Stimulated activated CD4-positive, alpha-beta T cell treated with anti-CD3 and anti-CD28 coated beads, Interleukin-2, amount 100 ng/mL, for 4 hours (primary cell): Measurements from ENCODE around the gene LHFPL3.
"Not testable (repeated sequence)": the region's sequence is repeated elsewhere in the genome, so short reads cannot be mapped to it uniquely, and the experiment has no call there.

ENCODE experiments used
- DNase-seq: peaks from one replicate; pipeline ENCODE4 v3.0.0-alpha.2; 2020; ENCODE audit warnings: low read depth

LHFPL3 gene

DNA sequence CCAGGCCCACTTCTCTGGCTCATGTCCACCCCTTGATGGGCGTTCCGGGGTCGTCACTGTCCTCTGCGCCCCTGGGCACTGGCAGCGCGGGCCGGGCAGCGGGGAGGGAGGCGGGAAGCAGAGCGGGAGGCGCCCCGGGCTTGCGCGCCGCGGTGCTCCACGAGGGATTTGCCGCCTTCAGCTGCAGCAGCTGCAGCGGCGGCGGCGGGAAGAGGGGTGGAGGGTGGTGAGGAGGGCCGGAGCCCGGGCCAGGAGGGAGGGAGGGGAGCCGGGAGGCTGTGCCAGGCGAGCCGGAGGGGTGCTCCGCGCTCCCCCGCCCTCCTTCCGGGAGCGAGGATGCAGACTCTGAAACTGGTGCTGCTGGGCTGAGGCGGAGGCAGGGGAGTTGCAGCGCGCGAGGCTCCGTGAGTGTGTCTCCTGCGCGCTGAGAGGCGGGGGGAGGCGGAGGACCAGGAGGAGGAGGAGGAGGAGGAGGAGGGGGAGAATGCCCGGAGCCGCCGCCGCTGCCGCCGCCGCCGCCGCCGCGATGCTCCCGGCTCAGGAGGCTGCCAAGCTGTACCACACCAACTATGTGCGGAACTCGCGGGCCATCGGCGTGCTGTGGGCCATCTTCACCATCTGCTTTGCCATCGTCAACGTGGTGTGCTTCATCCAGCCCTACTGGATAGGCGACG, at the start of gene LHFPL3:
TSS of gene LHFPL3 (plus strand) at position 308 of the 674 bp plus-strand sequence.
- no peak for DNase-seq

DNA sequence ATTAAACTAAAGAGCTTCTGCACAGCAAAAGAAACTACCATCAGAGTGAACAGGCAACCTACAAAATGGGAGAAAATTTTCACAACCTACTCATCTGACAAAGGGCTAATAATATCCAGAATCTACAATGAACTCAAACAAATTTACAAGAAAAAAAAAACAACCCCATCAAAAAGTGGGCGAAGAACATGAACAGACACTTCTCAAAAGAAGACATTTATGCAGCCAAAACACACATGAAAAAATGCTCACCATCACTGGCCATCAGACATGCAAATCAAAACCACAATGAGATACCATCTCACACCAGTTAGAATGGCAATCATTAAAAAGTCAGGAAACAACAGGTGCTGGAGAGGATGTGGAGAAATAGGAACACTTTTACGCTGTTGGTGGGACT, 46.7 kb upstream of the LHFPL3 start:
- not testable (repeated sequence) for DNase-seq

DNA sequence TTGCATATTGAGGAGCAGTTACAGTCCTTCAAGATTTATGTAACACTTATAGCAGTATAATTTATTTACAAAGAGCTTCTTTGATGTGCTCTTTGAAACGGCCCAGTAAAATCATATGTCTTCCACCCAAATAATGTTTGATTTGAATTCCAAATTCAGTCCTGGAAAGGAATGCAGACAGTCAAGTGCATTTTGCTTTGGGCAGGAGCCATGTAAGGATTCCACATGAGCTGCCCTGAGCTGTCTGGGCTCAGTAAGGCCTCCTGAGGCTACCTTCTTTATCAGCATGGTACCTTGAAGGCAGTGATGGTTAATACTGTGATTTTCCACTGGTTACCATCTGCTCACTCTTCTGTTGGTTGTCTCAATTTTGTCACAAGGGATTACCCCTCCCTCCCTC, 41.6 kb upstream of the LHFPL3 start:
- no peak for DNase-seq

DNA sequence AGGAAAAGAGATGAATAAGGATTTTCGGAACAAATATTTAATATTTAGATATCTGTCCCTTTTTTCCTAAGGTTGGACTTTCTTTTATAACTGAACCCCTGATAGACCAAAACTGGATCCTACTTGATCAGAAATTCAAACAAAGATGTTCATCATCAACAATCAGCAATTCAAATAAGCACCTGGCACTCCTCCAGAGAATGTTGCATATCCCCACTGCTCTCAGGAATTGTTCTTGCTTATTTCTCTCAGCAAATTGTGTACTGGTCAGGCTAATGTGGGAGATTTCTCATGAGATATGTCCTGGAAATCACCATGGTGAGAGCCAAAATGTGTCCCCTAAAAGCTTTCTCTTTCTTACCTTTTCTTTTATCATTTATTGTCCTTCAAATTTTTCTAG, 40.3 kb upstream of the LHFPL3 start:
- no peak for DNase-seq

DNA sequence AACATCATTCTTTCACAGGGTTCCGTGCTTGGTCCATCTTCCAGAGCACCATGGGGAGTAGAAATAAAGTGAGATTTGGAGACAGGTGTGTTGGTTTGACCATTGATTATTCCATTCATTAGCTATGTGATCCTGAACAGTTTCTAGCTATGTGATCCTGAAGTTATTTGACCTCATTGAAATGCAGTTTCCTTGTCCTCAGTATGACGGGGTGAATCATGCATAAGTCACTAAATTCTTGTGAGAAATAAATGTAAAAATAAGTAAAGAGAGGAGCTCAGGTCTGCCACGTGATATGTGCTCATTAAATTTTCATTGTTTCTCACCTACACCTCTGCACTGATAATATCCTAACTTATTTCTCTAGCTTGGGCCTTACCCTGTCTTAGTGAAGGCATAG, 34.1 kb upstream of the LHFPL3 start:
- no peak for DNase-seq

DNA sequence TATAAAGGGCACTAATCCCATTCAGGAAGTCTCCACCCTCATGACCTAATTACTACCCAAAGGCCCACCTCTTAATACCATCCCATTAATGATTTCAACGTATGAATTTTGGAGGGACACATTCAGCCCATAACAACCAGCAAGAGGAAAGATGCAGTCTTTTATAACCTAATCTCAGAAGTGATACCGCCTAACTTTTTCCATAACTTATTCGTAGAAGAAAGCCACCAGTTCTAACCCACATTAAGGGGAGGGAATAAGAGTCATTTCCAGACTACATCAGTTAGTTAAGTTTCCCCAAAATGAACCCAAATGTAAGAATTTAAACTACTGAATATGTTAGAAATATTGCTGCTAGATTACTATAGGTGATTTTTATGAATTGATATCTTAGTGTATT, 32.1 kb upstream of the LHFPL3 start:
- no peak for DNase-seq

DNA sequence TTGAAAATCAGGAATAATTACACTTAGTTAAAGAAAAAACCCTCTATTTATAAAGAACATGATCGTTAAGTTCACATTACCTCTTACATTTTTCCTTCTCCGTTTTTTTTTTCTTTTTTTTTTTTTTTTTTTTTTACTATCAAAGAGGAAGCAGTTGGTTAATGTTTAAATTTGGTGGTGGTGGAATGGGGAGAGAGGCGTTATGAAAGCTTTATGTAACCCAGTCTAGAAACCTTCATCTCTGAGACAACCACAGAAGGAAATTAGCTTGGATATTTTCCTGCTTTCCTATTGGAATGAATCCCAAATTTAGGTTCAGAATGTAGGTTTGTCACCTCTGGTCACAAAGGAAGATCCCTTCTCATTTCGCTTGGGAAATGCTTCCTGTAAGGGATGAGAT, 31.5 kb upstream of the LHFPL3 start:
- DNase-seq: no peak

DNA sequence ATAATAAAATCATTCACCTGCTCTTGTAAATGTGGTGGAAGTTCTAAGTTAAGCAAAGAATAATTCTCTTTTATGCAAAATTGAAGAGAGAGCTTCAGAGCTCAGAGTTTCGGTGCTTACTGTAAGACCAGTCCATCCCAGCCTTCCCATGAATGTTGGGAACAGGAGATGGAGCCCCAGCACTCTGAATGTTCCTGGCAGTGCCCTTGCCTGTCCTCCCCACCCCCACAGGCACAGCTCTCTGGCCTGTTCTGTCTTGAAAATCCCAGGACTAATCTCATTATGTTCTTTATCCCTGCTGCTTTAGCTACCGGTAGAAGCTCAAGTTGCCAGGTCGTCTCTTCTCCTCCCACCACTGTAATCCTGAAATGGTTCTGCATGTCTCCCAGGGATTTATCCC, 29.1 kb upstream of the LHFPL3 start:
- DNase-seq: no peak

DNA sequence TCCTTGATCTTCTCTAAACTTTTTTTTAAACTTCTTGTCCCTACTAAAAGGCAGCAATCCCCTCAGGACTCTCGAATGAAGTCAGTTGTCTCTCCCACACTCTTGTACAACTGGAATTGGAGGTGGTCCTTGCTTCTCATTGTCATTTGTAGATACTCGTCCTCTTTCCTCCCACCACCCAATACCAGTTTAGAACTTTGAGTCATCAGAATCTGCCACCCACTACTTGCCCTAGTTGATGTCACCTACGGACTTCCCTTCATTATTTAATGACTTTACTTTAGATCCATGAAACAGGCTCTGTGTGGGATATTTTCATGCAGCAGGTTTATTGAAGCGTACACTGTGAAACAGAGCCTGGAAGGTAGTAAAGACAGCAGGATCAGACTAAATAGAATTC, 28.6 kb upstream of the LHFPL3 start:
- no peak for DNase-seq

DNA sequence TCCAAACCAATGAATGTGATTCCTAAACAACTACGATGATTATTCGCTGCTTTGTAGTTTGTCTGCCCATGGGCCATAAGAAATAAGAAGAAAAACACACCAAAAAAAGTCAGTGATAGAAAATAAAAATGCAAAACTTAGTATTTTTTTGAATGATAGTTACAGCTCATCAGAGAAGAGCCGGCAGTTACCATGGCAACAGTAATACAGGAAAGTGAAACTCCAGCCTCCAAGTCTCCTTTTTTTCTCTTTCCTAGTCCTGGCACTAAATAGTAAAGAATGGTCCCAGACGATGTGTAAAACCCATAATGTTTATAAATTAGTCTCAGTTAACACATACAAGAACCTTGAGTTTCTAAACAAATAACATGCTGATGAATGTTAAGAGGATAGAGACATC, 21.6 kb upstream of the LHFPL3 start:
- no peak for DNase-seq

DNA sequence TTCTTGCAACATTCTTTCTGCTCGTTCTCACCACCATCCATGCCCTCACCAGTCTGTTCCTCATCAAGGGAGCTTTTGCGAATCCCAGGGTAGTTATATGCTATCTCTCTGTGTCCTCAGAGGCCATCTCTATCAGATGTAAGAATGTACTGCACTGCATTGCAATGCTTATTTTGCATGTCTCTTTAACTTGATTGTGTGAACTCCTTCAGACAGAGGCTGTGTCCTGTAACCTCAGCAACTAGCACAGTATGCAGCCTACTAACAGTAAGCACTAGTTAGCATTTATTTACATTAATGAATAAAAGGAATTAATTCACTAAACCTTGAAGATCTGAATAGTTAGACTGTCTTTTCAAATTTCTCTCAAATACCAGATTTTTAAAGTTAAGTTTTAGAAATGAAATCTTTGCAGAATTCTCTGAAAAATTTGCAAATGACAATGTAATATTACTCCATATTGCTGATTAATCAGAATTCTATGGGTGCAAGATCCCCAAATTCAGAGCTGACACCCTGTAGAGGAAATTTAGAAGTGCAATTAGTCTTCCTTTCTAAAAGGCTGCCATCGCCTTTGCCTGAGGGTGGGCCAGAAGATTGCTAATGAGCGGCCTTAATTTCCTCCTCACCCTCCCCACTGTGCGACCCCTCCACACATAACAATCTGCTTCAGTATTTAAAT, 10.3 kb upstream of the LHFPL3 start:
- DNase-seq: no peak

DNA sequence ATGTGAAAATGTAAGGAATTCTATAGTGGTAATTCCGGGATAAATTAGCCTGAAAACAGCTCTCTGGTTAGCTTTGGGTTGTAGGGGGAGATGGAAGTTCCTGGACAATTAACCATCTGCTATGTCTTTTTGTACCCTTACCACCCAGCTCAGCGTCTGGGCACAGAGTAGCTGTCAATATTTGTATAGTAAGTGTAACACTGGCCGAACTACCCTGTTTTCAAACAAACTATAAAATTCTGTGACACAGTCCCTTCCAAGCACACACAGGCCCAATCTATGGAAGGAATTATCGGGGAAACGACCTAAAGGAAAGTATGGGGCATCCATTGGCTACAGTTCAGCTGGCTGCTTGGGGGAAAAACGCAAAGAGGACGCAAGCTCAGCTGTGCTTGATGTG, 869 bp upstream of the LHFPL3 start:
- no peak for DNase-seq

DNA sequence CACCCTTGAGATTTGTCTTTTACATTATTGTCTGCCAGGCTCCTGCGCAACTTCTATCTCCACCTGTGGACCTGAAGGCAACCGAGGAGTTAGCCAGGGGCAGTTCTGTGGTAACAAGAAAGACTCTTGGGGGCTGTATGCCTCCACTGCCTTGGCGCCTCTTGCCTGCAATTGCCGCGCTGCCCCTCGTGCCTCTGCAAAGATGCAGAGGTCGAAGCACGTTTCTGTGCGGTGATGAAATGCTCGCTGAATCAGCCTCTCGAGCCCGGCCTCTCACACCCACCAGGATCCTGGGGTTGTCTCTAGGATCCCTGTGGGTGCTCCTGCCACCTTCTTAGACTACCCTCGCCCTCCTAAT, 486 bp upstream of the LHFPL3 start:
- no peak for DNase-seq

DNA sequence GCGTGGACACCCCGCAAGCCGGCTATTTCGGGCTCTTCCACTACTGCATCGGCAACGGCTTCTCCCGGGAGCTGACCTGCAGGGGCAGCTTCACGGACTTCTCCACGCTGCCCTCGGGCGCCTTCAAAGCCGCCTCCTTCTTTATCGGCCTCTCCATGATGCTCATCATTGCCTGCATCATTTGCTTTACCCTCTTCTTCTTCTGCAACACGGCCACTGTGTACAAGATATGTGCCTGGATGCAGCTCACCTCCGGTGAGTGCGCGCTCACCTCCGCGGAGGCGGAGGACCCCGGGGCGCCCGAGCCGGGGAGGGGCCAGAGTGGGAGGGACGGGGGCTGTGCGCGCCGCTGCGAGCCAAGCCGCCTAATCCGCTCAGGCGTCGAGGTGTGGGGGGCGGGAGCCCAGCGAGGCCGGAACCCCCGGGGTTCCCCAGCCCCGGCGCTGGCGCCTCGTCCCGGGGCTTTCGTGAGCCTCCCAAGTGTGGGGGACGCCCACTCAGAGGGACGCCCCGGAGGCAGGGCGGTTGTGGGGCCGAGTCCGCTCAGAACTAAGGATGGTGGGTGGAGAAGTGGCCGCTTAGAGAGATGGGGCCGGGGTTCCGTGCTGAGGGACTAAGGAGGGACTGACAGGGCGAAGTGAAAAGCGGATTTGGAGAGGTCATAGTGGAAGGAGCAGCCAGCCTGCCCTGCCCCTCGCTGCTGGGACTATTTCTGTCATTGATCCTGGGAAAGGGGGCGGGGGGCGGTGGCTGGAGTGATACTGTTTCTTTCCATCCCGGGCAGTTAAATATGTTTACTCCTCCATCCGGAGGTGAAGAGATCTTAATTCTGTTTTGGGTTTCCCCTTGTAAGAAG, 795 bp downstream of the LHFPL3 start:
- DNase-seq: no peak

DNA sequence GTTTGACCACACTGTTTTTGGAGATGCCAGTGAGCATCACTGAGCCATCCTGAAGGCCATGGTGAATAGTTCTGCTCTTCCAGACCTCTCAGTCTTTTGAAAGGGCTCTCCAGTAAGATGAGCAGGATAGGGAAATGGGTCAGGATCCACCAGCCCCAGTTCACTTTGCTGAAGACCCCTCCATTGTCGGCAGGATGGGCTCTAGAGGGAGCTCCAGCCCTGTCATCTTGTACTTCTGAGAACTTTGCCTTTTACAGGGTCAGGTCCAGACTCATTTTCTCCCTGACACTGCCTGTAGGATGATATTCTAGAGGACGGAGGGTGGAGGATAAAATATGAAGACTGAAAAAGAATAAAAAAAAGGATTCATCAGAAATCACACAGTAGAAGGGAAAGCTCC, 13.1 kb downstream of the LHFPL3 start:
- no peak for DNase-seq

DNA sequence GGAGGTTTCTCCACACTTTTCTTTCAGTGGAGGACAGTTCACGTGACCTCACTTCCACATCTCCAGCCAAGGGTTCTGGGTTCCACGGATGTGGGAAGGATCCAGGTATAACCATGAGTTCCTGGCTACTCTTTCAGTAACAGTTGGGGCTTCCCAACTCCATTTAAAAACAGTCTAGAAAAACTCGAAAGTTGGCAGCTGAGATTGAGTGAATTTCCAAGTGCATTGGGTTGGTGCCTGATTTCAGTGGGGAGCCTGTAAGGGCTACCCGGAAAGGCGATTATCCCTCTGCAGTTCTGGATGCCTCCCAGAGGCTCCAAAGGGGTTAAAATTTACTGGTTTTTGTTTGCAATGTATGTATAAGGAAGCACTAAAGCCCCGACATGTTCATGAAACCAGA, 24.3 kb downstream of the LHFPL3 start:
- DNase-seq: no peak

DNA sequence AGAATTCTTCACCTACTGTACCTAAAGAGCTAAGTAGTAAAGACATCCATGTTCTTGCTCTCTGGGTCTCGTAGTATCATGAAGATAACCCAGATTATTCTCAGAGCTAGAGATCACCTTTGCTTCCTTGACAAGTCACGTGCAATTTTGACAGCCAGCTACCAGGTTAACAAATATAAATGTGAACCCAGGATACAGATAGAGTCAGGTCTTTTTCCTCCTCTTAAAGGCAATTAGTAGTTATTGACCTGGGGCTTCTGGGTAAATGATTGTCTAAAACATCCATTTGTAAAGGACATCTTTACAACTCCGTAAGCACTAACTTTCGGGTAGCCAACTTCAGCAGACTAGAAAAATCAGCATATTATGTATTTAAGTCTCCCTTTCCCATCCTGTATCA, 28.8 kb downstream of the LHFPL3 start:
- no peak for DNase-seq

DNA sequence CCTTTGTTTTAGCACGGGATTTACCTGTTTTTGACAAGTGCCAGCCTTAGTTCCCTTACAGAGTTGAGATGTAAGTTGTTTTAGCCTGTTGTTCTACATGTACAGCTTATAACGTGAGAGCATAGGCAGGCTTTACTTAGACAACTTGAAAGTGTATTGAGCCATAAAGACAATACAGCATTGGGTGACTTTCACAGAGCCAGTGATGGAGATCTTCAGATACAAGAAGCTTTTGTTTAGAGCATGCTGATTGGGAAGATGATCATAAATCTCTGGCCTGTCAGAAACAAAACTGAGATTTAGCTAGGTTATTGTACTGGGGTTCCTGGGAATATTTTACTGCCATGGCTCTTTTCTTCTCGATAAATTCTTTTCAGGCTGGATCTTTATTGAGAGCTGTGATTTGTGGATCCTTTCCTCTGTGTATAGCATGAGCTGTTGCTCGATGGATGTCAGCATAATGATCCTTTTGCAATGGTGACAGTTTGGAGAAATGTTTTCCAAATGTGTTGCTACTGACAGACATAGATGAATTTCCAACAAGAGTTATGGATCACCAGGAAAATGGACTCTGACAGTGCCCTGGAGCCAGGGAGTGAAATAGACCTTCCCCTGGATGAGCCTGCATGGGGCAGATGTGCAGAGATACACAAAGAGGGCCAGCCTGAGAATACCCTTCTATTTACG, 30.2 kb downstream of the LHFPL3 start:
- DNase-seq: no peak

DNA sequence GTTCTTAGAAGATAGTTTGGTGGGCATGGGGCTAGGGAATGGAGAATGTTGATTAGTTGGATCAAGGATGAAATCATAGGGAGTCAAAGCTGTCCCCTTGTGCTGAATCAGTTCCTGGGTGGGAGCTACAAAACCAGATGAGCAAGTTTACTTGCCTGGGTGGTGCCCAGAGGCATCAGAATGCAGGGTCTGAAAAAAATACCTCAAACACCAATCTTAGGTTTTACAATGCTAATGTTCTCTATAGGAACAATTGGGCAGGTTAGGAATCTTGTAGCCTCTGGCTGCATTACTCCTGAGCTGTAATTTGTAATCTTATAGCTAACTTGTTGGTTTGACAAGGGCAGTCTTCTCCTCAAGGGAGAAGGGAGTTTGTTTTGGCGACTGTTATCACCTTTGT, 34.4 kb downstream of the LHFPL3 start:
- no peak for DNase-seq

DNA sequence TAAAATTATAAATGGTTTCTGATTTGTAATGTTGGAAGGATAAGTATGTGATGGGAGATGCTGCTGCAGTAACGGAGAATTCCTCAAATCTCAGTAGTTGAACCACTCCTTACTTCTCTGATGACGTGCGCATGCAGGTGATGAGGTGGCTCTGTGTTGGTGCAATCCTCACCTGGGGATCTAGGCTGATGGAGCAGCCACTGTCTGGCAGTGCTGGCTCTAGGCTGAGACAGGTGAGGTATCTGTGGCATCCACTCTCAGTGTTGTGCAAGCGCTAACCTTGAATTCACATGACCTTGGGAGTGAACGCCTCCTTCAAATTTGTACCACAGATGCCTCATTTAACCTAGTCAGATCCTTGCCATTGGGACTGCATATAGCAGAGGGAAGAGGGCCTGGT, 35.0 kb downstream of the LHFPL3 start:
- DNase-seq: no peak

DNA sequence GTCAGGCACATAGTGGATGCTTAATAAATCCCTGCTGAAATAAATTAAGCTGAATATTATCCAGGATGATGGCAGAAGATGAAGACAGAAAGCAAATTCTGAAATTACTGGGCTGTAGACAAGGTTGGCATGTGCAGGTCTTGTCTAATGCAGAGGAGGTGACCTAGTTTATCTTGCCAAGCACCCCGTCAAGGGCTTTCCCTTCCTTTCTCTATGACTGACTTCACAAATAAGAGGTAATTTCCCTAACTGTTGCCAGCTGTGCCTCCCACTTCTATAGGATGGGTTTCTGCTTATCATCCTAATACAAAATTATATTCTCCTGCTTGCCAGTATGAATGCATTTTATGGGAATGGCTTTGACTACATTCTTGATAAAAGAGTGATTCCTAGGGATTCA, 38.0 kb downstream of the LHFPL3 start:
- DNase-seq: no peak

DNA sequence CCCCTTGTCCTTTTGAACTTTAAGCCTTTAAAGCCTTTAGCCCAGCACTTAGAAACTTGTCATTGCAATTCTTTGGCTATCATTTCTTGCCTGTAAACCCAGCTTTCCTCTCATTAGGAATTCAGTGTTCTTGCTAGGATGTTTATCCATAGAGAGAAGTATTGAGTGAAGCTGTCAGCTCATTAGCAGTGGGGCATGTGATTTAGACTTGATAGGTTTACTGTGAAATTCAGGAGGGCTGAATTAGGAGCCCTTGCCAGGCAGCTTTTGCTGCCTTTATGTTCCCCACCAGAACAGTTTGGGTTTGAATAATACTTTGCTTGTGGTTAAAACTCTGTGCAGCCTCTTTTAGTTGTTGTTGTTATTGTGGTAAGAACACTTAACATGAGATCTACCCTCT, 39.5 kb downstream of the LHFPL3 start:
- no peak for DNase-seq
